Tibial artery (tissue), 4 donors: Measurements from ENCODE around the gene WDR91.

Experiments
- DNase-seq, 2 donors: peaks; one replicate each; pipeline ENCODE4 v3.0.0-alpha.2; 2019
- H3K27ac ChIP-seq, 2 donors: fragments of 200-600 bp; sonication (generic) in 1 of 2; 1 replicate in 1 of 2; 2 replicates in 1 of 2; pipeline ENCODE4 v1.5.1; 2018 to 2019; ENCODE audit warnings: mild to moderate bottlenecking in 1 of 2
- H3K27me3 ChIP-seq, 2 donors: fragments of 200-600 bp; sonication (generic) in 1 of 2; one replicate each; pipeline versions ENCODE4 v1.5.1 to v1.6.0; 2016 to 2019
- H3K36me3 ChIP-seq, 3 donors: fragments of 200-600 bp; sonication (generic) in 2 of 3; one replicate each; pipeline ENCODE4 v1.5.1; 2016 to 2019; ENCODE audit warnings: mild to moderate bottlenecking in 2 of 3
- H3K4me1 ChIP-seq, 4 donors: fragments of 200-600 bp; sonication (generic) in 2 of 4; 1 replicate in 3 of 4; 2 replicates in 1 of 4; pipeline ENCODE4 v1.5.1; 2016 to 2019
- H3K4me3 ChIP-seq, 2 donors: fragments of 200-600 bp; sonication (generic) in 1 of 2; 1 replicate in 1 of 2; 2 replicates in 1 of 2; pipeline ENCODE4 v1.5.1; 2018 to 2019; ENCODE audit warnings: mild to moderate bottlenecking in 2 of 2
- H3K9me3 ChIP-seq, 3 donors: fragments of 200-600 bp; sonication (generic) in 1 of 3; one replicate each; pipeline ENCODE4 v1.5.1; 2016 to 2019
- CTCF ChIP-seq, 2 experiments: fragments of 200-600 bp in 1 of 2; fragments of 450-650 bp in 1 of 2; IDR thresholded peaks; one replicate each; pipeline ENCODE4 v1.5.1; 2017 to 2019; ENCODE audit warnings: antibody characterized with exemption in 2 of 2, mild to moderate bottlenecking in 1 of 2, moderate library complexity in 1 of 2
- intact Hi-C: fragments of 100-400 bp; cut with DNase I; formaldehyde crosslinking; loops from one replicate; pipeline ENCODE4 v1.15.0; 2023; ENCODE audit warnings: low total_unique reads

Gene WDR91

GRCh38 chr7:135253851-135254771, 42.8 kb upstream of the WDR91 start:
- Histone ChIP-seq H3K9me3 (no peaks in the 10 kb centered on the region), H3K4me1 (peaks cover 0 to 29% (median 22%) of the 10 kb centered on the region in 4 donors), H3K27me3 (no peaks in the 10 kb centered on the region), H3K4me3 (no peak overlapping the region), H3K27ac (peak overlapping the region; percentile 78 to 91), H3K36me3 (no peaks in the 10 kb centered on the region)
- no peak for TF ChIP-seq CTCF (IDR thresholded peaks at IDR 0.05)
- intact Hi-C loops: no loop called here
- peak; percentile 87 to 93 for DNase-seq

GRCh38 chr7:135251496-135252391, 40.4 kb upstream of the WDR91 start:
- H3K4me1 ChIP-seq: peaks cover 0 to 29% (median 22%) of the 10 kb centered on the region in 4 donors
- H3K27ac ChIP-seq: peak overlapping the region; percentile 5 to 91
- H3K27me3 ChIP-seq: no peaks in the 10 kb centered on the region
- no peak overlapping the region for H3K4me3 ChIP-seq
- H3K36me3 ChIP-seq: no peaks in the 10 kb centered on the region
- DNase-seq: no peak
- no peak for TF ChIP-seq CTCF (IDR thresholded peaks at IDR 0.05)
- no peaks in the 10 kb centered on the region for H3K9me3 ChIP-seq
- intact Hi-C loops: no loop called here

- DNase-seq: no peak
- intact Hi-C loops: no loop called here
- no peak for TF ChIP-seq CTCF (IDR thresholded peaks at IDR 0.05)
Measured at GRCh38 chr7:135248546-135248945, 37.2 kb upstream of the WDR91 start.

GRCh38 chr7:135247746-135248471, 36.6 kb upstream of the WDR91 start:
- intact Hi-C loops: no loop called here
- Histone ChIP-seq H3K27ac (no peak overlapping the region), H3K9me3 (no peaks in the 10 kb centered on the region), H3K4me1 (peaks cover 0 to 1% (median under 1%) of the 10 kb centered on the region in 4 donors), H3K4me3 (no peak overlapping the region), H3K27me3 (no peaks in the 10 kb centered on the region), H3K36me3 (no peaks in the 10 kb centered on the region)
- DNase-seq: no peak
- no peak for TF ChIP-seq CTCF (IDR thresholded peaks at IDR 0.05)

More at GRCh38 chr7:135248546-135248945, 37.2 kb upstream of the WDR91 start:
- Histone ChIP-seq H3K4me3 (no peak overlapping the region), H3K27me3 (no peaks in the 10 kb centered on the region), H3K9me3 (no peaks in the 10 kb centered on the region), H3K4me1 (peaks cover 0 to 8% (median 6%) of the 10 kb centered on the region in 4 donors), H3K27ac (no peak overlapping the region), H3K36me3 (no peaks in the 10 kb centered on the region)

- DNase-seq: no peak
- Histone ChIP-seq H3K36me3 (no peaks in the 10 kb centered on the region), H3K4me1 (no peaks in the 10 kb centered on the region), H3K9me3 (no peaks in the 10 kb centered on the region), H3K4me3 (no peak overlapping the region), H3K27ac (no peak overlapping the region), H3K27me3 (peaks cover 0 to 7% of the 10 kb centered on the region in 2 donors)
- intact Hi-C loops: no loop called here
- TF ChIP-seq CTCF (IDR thresholded peaks at IDR 0.05): no peak
Measured at GRCh38 chr7:135246191-135246825, 35.0 kb upstream of the WDR91 start.
